NCI-H524 treated with DMSO at 0.1 percent for 48 hours (cell line): ENCODE data around the gene CTNNA2.
A peak's percentile ranks its signal among the peaks of the same experiment; 100 is the strongest.
"Not testable (repeated sequence)": the region's sequence is repeated elsewhere in the genome, so short reads cannot be mapped to it uniquely, and the experiment has no call there.

Experiments used
- DNase-seq: peaks from one replicate; lab custom pipeline; 2025; lab: John Stamatoyannopoulos, UW

CTNNA2 gene

DNA sequence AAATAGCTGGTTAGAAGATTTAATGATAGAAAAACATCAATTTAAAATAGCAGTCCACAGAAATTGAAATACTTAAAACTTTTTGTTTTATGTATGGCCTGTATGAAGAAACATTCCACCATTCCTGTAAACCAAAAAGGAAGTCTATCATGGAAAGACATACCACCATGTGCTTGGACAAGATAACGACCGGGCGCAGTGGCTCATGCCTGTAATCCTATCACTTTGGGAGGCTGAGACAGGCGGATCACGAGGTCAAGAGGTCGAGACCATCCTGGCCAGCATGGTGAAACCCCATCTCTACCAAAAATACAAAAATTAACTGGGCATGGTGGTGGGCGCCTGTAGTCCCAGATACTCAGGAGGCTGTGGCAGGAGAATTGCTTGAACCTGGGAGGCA lies 519.8 kb downstream of the CTNNA2 start:
- DNase-seq, result not testable (repeated sequence)

DNA sequence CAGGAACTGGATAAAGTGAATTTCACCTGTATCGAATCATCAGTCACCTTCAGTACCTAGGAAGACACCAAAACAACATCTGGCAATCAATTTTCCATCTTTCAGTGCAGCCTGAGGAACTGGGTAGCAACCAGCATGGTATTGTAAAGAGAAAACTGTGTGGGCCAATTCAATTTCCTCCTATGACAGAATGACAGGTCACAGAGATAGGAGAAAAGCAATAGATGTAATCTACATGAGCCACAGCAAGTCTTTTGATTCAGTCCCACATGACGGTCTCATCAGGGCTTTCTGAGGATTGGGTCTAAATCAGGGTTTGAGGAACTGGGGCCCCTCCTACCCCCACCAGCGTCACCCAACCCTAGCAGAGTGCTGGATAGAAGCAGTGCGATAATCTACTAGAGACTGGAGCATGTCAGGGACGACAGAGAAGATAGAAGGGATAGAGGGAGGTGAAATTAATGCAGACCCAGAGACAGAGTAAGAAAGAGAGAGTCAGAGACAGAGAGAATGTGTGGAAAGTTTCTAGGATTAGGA lies 523.0 kb downstream of the CTNNA2 start:
- no peak for DNase-seq

DNA sequence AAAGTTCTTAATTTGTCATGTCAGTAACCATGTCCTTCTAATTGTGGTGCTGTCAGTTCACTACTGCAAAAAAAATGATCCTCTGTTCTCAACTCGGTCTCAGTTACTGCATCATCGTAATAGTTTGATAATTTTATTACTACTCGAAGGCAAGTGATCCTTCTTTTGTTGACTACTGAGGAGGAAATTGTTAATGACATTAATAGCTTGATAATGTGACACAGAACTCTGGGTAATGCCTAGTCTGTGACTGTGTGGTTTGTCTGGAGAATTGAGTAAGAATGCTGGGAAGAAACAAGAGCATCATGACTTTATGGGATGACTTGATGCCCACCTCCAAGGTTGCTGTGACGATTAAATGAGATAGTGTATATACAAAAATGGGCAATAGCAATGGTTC lies 524.5 kb downstream of the CTNNA2 start:
- no peak for DNase-seq

DNA sequence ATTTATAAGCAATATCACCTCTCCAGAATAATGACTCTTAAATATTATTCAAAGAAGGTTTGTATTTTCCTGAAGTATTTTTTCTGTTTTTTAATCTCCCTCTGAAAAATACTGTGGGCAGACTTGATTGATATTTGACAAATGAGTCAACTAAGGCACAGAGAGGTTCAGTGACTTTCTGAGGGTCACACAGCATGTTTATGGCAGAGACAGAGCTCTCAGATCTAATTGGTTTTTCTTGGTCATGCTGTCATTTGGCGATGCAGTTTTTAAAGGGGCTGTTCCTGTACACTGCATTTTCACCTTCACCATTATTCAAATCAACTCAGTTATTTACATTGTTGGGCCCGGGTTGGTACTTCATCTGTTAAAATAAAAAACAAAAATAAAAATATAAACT lies 527.4 kb downstream of the CTNNA2 start:
- DNase-seq, result no peak

DNA sequence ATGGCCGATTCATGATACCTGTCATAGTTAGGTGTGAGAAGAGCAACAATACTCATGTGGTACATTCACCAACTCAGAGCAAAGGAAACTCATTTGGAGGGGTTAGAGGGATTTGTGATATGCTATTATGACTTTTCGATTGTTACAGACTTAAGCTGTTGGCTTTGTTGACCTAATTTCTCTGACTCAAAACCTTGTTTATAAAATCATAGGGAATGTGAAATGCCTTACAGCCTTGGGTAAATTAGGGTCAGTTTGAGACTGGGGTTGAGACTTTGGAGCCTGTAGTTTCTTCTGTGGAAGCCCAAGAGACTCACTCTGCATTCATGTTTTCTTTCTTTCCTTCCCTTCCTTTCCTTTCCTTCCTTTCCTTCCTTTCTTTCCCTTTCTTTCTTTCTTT lies 529.8 kb downstream of the CTNNA2 start:
- no peak for DNase-seq

DNA sequence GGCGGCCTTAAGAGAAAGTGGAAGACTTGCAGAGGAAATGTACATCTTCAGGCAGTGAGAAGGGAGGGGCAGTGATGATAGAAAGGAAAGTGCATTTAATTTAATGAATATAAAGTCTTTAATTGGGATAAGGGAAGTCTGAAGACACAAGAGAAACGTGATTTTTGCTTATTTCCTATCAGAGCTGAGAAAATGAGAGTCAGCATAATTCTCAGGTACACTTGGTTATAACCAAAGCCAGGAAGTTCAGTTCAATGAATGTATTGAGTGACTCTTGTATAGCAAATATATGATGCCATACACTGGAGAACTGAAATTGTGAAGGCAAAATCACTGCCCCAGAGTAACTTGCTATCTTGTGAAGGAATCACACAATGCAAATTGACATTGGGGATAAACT lies 535.4 kb downstream of the CTNNA2 start:
- DNase-seq, result no peak

DNA sequence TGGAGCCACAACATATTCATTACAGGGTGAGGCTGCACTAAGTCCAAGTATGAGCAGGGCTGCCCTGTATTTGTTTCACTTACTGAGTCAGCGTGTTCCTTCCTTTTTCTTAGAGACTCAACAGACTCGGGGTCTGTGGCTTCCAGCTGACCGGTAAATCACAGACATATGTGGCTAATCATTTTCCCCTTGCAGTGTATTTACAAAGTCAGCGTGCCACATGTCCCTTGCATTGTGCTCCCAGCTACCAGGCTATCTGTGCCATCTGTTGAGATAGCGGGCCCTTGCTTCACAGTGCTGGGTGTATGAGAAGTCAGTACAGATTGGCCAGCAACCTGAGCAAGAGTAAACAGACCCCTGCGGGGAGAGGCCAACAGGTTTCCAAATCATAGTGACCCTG lies 537.4 kb downstream of the CTNNA2 start:
- DNase-seq, result peak; percentile 83

DNA sequence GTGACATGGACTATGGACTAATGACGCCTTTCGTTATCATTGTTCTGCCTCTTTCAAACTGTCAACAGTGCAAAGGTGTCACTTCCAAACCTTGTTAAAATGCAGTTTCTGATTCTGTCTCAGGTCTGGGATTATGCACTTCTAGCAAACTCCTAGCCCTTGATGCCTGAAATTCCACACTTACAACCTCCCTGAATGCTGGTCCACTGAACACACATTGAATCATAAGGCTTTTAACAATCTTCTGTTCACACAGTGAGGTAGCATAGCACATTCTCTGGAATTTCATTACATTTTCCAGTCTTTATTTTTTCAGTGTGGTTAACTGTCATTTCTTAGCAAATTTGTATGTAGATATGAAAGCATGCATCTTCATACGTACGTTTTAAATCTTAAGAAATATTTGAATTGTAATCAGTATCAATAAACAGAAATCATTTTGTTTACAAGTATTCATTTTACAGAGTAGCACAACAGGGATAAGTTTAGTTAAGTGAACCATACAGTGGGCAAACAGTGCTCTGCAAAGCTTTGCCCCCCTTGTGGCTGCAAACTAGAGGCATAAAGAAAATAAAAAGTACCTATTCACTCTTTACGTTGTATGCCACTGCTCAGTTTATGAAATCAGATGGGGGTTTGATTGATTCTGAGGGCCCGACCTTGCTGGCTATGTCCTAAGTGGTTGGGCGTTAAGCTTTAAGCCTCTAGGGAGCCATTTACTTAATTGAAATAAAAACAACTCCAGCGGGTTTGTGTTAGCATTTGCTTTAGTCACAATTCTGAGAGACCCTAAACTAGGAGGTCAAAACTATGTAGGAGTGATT lies 540.9 kb downstream of the CTNNA2 start:
- no peak for DNase-seq

DNA sequence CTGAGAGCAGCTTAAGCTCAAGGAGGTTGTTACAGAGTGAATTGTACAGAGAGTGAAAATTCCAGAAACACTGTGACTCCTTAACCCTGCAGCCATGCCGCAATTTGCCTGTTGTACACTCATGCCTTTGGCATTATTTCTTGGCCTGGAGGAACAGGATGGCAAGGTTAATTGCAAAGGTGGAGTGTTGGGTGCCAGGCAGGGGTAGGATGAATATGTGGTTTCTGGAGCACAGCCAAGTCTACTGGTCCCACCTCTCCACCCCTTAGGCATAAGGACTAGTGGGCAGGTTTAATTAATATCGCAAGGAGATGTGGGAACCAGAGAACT lies 541.5 kb downstream of the CTNNA2 start:
- DNase-seq, result no peak

DNA sequence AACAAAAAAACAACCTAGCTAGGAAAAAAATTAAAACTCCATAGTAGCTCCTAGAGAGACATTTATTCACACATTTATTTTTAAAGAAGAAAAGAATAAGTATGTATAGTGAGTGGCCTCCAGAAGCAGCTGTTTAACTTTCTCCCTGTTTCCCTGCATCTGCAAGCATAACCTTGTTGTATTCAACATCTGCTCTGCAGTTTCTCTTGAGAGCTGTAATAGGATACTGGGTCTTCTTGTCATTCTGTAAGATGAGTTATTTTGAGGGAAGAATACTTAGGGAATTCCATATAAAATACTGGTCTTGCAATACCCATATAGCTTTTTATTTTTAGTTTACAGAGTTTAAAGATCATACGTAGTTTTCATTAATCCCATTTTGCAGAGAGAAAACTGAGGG lies 545.1 kb downstream of the CTNNA2 start:
- DNase-seq, result no peak

DNA sequence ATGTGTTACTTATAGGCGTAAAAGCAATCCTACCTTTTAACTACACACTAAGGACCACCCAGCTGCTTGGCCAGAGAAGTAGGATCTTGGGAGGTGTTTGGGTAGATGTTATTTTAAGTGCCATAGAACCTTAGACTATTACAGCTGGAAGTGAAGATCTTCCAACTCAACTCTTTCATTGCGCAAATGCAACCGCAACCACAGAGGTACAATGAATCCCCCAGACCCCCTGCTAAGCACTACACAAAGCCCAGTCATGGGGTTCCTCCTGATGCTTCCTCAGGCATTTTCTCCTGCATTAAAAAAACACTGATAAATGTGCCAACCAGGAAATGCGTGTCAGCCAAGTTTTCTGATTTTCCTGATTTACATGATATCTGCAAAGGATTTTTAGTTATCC lies 545.7 kb downstream of the CTNNA2 start:
- DNase-seq, result no peak

DNA sequence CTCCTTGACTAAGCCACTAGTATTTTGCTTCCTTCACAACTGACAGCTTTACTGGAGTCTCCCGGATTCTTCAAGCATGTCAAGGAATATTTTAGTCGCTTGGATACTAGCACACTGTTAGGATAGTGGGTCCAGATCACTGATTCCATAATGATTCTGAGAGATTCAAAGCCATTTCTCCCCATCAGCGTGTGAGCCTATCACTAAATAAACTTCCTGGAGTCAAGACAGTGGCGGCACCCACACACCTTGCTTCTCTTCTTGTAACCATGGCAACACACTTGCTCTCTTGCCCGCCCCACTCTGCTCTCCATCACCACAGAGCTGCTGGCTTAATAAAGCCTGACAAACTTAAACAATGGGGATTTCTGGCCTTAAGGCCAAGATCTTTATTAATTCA lies 546.6 kb downstream of the CTNNA2 start:
- DNase-seq, result no peak

DNA sequence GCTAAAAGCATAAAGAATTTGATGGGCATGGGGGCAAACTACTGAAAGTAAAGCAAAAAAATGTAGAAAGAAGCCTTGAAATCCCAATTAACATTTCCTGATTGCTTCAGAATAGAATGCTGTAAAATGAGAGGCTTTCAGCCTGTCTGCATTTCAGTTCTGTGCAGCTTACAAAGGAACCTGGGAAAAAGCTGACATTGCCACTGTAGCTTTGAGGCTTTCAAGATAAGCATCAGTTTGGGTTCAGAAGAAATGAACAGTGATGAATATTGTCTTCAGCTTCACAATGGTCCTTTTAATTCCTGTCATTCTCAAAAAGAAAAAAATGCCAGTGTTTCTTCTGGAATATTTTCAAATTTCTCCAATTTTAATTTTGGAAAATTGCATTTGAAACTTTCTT lies 549.0 kb downstream of the CTNNA2 start:
- DNase-seq, result no peak

DNA sequence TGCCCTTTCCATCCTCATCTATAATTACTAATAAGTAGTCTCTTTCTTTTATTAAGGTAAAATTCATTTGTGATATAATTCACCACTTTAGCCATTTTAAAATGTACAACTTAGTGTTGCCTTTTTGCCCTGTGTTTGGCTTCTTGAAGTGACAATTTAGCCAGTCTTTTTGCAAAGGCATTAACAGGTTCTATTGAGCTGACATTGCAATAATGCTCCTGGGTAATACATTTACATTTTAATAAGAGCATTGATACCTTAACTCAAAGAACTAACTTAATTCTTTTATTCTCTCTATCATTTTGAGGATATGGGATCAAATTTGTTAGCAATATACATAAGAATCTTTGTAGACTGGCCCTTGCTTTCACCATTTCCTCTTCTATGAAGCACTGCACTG lies 549.4 kb downstream of the CTNNA2 start:
- DNase-seq, result no peak

DNA sequence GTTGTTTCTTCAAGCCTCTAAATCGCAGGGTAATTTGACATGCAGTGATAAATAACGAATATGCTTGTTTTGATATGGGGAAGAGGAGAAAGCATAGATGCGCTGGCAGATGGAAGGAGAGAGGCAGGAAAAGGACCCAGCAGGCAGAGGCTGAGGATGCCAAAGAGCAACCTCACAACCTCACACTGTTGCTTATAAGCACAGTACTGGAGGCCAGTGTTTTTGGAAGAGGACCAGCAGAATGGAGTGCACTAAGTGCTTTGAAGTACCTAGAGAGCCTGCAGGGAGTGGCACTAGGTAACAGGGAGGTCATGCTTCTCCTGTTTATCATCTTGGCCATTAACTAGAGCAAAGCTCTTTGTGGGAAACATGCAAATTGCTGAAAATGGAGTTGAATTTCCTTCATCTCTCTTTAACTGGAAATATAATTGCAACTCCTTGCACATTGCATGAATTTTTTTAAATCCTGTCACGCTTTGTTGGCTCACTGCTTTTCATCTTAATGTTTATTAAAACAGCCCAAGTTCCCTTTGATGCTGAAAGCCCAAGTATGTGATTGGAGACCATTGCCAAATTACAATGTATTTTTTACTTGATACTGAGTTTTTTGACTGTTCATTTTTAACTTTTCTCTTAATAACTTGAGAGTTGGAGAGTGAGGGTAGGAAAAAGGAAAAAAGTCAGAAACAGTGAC lies 555.3 kb downstream of the CTNNA2 start:
- DNase-seq, result no peak

DNA sequence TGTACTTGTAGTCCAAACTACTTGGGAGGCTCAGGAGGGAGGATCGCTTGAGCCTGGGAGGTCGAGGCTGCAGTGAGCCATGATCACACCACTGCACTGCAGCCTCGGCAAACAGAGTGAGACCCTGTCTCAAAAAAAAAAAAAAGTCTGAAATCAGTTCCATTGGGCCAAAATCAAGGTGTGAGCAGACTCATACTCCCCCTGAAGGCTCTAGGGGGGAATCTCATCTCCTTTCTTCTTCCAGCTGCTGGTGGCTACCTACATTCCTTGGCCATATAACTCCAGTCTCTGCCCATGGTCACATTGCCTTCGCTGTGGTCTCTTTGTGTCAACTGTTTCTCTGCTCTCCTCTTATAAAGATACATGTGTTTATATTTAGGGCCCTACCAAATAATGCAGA lies 557.7 kb downstream of the CTNNA2 start:
- no peak for DNase-seq

DNA sequence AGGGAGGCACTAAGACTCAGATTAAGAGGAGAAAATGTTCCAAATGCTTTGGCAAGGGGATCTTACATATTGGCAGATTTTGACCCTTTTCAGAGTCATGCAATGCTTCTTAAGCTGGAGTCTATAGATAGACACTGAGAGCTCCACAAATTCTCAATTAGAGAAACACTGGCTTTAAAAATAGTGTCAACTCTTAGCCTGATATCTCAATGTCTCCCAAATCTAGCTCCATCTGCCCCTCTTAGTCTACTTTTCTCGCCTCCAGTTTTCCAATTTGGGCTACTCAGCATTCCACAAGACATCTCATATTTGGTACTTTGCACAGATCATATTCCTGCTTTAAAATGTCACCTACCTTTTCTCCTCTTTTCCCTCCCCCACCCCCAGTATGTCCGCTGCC lies 559.1 kb downstream of the CTNNA2 start:
- DNase-seq, result no peak

DNA sequence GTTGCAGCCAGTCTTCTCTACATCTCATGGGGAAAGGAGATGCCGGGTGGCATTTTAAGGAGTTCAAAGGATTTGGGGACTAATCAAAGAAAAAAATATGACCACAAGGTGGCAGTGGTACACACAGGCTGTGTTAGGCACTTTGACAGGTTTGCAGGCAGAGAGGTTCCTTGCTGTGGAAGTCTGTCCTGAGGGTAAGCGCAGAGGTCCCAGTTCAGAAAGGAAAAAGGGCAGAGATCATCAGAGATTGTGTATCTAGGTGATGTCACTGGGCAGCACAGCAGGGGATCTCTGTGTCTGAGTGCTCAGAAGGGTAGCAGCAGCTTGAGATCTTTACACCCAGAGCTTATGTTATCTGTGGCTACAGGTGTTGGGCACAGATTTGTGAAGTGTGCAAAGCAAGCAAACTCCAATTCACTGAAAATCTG lies 560.3 kb downstream of the CTNNA2 start:
- DNase-seq, result no peak

DNA sequence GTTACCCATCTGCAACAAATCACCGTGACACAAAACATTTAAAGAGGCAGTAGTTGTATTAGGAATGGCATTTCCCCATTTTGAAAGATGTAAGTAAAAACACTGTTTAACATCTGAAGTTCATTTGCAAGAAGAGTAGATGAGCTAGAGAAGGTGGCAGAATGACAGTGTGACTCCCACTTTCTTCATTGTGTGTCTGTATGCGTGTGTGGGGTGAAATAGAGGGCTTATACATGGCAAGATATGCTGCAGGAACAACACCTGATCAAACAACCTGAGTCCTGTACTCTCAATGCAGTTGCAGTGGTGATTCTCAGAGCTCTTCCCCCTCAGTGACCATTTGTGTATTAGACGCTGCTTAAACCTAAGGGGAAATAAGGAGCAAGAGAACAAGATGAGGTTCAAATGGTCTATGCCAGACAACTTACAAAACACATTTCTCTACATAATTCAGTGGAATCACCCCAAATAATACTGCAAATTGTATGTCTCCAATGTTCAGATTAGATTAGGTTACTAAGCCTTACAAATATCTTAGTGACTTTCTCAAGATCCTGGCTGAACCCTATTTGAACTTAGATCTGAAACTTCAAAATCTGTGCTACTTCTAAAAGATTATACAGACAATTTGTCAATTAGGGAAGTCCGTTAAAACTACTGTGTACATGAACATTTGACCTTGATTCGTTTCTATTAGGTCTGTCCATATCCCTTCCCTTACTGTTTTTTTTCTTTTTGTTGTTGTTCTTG lies 561.6 kb downstream of the CTNNA2 start:
- no peak for DNase-seq

DNA sequence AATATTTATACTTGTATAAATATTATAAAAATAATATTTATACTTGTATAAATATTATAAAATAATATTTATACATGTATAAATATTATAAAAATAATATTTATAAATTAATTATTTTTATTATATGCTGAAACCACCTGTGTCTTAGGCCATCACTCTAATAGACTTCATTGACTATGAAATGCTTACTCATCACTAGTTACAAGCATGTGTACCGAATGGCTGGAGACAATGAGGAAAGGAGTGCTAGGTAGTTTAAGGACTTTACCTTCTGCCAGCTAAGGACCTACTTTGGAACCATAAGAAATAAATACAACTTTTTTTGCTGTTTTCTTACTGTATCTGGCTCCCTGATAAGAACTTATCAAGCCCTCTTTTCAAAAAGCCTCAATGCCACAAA lies 562.9 kb downstream of the CTNNA2 start:
- no peak for DNase-seq

DNA sequence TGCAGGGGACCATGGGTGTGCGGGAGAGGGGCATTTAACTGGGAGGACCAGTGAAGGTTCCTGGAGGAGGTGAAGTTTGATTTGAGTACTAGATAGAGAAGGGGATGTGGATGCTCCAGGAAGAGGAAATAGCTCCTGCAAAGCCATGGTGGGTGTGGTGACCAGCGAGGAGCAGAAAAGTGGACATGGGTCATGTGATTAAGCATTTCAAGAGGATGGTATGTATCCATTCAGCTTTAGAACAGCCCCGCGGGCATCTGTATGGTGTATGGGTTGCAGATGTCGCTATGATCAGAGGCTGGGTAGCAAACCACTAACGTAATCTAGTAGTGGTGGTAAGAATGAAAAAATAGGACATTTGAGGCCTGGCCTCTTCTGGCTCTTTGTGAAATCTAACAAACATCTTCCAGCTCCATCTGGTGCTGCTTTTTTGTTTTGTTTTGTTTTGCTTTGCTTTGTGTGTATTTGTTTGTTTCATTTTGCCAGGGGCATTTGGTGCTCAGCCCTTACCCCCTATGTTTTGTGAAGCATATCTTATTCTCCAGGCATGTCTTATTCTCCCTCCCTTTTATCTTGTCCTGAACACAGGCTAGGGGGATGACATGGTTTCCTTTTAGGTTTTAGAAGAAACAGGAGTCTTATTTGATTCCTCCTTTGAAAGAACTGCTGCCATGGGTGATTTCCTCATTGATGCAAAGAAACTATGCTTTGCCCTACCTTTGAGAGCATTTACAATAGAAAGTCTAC lies 565.6 kb downstream of the CTNNA2 start:
- DNase-seq, result no peak

DNA sequence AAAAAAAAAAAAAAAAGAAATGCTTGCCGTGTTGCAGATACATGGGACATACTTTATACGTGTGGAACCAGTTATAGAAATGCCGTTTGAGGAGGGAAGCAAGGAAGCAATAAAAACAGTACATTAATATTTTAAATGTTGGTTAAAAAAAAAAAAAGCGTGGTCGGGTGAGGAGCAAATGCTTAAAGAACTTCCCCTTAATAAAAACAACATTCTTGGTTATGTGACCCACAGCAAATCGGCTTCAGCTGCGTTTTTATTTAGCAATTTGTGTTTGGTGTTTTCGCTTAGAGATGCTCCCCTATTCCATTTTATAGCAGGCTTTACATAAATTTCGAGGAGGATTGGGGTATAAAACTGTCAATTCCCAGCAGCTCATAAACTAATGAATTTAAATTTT lies 568.1 kb downstream of the CTNNA2 start:
- no peak for DNase-seq
